ENCODE results near the gene MSH3. TPM values are rescaled to one million over a fixed set of nuclear protein-coding genes. Genes with fewer than 3 reads are reported as not detected.

MSH3 gene
- total RNA-seq, 3 donors from 2014 or later (not counting 1 experiment from before 2014, with no cell fraction given) = 11.6 to 17.1 (median 15.5) TPM

DNA sequence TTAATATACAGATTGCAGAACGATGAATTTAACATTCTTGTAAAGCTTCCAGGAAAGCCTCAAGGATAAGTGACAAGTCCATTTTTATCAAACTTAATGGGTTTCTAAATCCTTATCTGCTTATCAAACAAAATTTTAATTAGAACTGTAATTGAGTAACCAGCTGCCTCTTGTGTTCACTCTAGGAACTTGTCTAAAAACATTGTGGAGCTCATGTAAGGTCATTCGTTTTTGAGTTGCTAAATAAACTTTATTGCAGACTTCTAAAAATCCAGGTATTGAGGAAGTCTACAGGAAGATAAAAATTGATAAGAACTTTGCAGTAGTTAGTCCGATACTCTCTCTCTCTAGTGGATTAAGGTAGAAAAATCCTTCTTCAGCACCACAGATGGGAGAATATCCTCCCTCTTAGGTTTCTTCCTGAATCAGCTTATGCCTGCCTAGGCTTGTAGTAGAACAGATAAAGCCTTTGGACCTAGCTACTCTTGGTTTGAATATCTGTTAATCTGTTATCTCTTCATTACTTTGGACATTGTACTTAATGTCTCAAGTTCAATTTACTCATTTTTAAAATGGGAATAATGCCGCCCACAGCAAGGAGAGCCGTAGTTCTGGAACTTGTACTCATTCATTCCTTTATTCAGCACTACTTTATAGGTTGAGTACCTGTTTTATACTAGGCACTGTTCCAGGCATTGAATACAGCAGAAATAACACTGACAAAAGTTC is 60.3 kb downstream of the MSH3 start:
- peaks cover 35 to 47% of the 10 kb centered on the region in 2 donors for H3K4me1 Mint-ChIP-seq
- ATAC-seq (no peak), DNase-seq (no peak)
- no peak overlapping the region for H3K4me3 ChIP-seq (ENCODE audit: low read length)
- TF ChIP-seq, protein P1, sequence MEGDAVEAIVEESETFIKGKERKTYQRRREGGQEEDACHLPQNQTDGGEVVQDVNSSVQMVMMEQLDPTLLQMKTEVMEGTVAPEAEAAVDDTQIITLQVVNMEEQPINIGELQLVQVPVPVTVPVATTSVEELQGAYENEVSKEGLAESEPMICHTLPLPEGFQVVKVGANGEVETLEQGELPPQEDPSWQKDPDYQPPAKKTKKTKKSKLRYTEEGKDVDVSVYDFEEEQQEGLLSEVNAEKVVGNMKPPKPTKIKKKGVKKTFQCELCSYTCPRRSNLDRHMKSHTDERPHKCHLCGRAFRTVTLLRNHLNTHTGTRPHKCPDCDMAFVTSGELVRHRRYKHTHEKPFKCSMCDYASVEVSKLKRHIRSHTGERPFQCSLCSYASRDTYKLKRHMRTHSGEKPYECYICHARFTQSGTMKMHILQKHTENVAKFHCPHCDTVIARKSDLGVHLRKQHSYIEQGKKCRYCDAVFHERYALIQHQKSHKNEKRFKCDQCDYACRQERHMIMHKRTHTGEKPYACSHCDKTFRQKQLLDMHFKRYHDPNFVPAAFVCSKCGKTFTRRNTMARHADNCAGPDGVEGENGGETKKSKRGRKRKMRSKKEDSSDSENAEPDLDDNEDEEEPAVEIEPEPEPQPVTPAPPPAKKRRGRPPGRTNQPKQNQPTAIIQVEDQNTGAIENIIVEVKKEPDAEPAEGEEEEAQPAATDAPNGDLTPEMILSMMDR (IDR thresholded peaks at IDR 0.05) = no peak
- intact Hi-C loops (cut with micrococcal nuclease) = loop anchor here (10.0 kb wide), 1 partner anchor 120 kb away; no protein-coding TSS in a partner anchor
- H3K9me3 ChIP-seq (ENCODE audit: control insufficient read depth, insufficient read depth, low read length) = peaks cover 2% of the 10 kb centered on the region
- 94% methylated on average over 3 of the region's 5 CpGs for WGBS (ENCODE audit: insufficient coverage)
- no peak overlapping the region for H3K4me3 Mint-ChIP-seq
- no peaks in the 10 kb centered on the region for H3K27me3 Mint-ChIP-seq (ENCODE audit: low read depth in 2 of 2)
- H3K36me3 ChIP-seq (ENCODE audit: control insufficient read depth, insufficient read depth, low read length) = peaks cover 2% of the 10 kb centered on the region
- peaks cover 0 to 2% of the 10 kb centered on the region in 2 donors for H3K9me3 Mint-ChIP-seq
- no peak overlapping the region for H3K27ac ChIP-seq (ENCODE audit: low read length)
- H3K27ac Mint-ChIP-seq = no peak overlapping the region
- no peaks in the 10 kb centered on the region for H3K27me3 ChIP-seq (ENCODE audit: control insufficient read depth, insufficient read depth, low read length)
- peaks cover 18% of the 10 kb centered on the region for H3K4me1 ChIP-seq (ENCODE audit: control insufficient read depth, insufficient read depth, low read length)
- peaks cover 3% of the 10 kb centered on the region for H3K36me3 Mint-ChIP-seq

DNA sequence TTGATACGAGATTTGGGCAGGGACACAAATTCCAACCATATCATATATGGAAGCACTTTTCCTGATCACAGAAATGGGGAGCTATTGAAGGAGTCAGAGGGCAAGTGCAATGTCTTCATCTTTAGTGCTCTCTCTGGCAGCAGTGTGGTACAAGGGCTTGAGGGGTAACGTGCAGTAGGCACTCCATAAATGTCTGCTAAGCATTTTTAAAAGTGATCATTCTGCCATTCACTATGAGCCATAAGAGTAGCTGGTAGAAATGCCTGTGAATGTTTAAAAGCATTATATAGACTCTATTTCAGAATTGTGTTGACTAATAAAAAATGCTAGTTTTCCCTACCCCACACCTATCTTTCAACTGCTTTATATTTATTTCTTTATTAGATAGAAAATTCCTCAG is 61.4 kb downstream of the MSH3 start:
- no peak for DNase-seq
- WGBS (ENCODE audit: insufficient coverage) = 91% methylated on average over 1 of the region's 2 CpGs
- H3K9me3 Mint-ChIP-seq = peaks cover 4% of the 10 kb centered on the region in 2 donors

DNA sequence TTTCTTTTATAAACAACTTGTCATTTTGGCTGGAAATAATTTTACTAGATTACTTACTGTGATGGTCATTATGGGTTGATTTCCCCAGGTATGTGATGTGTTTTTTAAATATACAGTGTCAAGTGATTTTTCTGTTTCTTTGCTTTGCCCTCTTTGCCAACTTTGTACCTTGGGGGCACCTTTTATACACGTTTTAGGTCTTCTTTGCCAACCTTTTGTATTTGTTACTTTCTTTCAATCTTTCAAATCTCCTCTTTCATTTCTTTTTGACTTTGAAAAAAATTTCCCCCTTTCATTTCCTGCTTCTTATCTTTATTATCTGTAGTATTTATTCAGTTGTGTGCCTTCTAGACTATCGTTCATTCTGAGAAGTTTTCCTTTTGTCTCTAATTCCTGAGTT is 65.7 kb downstream of the MSH3 start:
- no peak overlapping the region for H3K27ac ChIP-seq (ENCODE audit: low read length)
- Mint-ChIP-seq H3K9me3 (peaks cover 4% of the 10 kb centered on the region in 2 donors), H3K27me3 (ENCODE audit: low read depth in 2 of 2) (no peaks in the 10 kb centered on the region), H3K36me3 (peaks cover 13% of the 10 kb centered on the region), H3K27ac (no peak overlapping the region), H3K4me1 (peaks cover 10 to 23% of the 10 kb centered on the region in 2 donors), H3K4me3 (no peak overlapping the region)
- intact Hi-C loops (cut with micrococcal nuclease) = no loop called here
- no peak for ATAC-seq
- H3K9me3 ChIP-seq (ENCODE audit: control insufficient read depth, insufficient read depth, low read length) = peaks cover 3% of the 10 kb centered on the region
- TF ChIP-seq, protein P1 (IDR thresholded peaks at IDR 0.05) = no peak
- no peaks in the 10 kb centered on the region for H3K4me1 ChIP-seq (ENCODE audit: control insufficient read depth, insufficient read depth, low read length)
- H3K36me3 ChIP-seq (ENCODE audit: control insufficient read depth, insufficient read depth, low read length) = peaks cover 5% of the 10 kb centered on the region
- H3K4me3 ChIP-seq (ENCODE audit: low read length) = no peak overlapping the region
- DNase-seq = no peak
- H3K27me3 ChIP-seq (ENCODE audit: control insufficient read depth, insufficient read depth, low read length) = no peaks in the 10 kb centered on the region
- 91% methylated on average over 1 of the region's 2 CpGs for WGBS (ENCODE audit: insufficient coverage)

More for the DNA sequence above, 61.4 kb downstream of the MSH3 start:
- TF ChIP-seq, protein P1 (IDR thresholded peaks at IDR 0.05) = no peak
- H3K27ac Mint-ChIP-seq = no peak overlapping the region
- Histone ChIP-seq H3K4me1 (ENCODE audit: control insufficient read depth, insufficient read depth, low read length) (peaks cover 18% of the 10 kb centered on the region), H3K27ac (ENCODE audit: low read length) (no peak overlapping the region), H3K27me3 (ENCODE audit: control insufficient read depth, insufficient read depth, low read length) (no peaks in the 10 kb centered on the region), H3K9me3 (ENCODE audit: control insufficient read depth, insufficient read depth, low read length) (peaks cover 3% of the 10 kb centered on the region), H3K36me3 (ENCODE audit: control insufficient read depth, insufficient read depth, low read length) (peaks cover 5% of the 10 kb centered on the region), H3K4me3 (ENCODE audit: low read length) (no peak overlapping the region)
- intact Hi-C loops (cut with micrococcal nuclease) = loop anchor here (10.0 kb wide), 1 partner anchor 119 kb away; no protein-coding TSS in a partner anchor
- H3K4me1 Mint-ChIP-seq = peaks cover 29 to 40% of the 10 kb centered on the region in 2 donors
- H3K4me3 Mint-ChIP-seq = no peak overlapping the region
- ATAC-seq = no peak
- H3K36me3 Mint-ChIP-seq = peaks cover 13% of the 10 kb centered on the region
- no peaks in the 10 kb centered on the region for H3K27me3 Mint-ChIP-seq (ENCODE audit: low read depth in 2 of 2)

Data from natural killer cell (primary cell).